GM10266 (cell line): Measurements from ENCODE around the gene MPST.

Experiments used
- DNase-seq: peaks from one replicate; pipeline ENCODE4 v3.0.0; 2012; ENCODE audit errors: extremely low spot score
- TF ChIP-seq, protein P1 (sequence below): IDR thresholded peaks from 2 replicates; pipeline ENCODE4 v1.5.1; 2012; ENCODE audit warnings: mild to moderate bottlenecking, low read depth; ENCODE audit not compliant: control insufficient read depth, insufficient read depth; ENCODE audit errors: missing control alignments

MPST gene

DNA sequence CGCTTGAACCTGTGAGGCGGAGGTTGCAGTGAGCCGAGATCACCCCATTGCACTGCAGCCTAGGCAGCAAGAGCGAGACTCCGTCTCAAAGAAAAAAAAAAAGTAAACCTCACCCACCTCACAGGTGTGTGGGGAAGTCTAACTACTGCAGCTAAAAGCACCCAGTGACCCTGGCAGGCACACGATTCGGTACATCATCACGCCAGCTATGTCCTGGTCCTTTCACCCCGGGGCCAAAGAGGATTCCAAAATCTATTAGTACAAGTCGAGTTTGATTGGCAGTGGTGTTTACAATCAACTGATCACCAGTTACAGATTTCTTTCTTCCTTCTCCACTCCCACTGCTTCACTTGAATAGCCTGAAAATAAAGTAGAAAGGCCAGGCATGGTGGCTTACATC, 6.6 kb upstream of the MPST start:
- TF ChIP-seq, protein P1, sequence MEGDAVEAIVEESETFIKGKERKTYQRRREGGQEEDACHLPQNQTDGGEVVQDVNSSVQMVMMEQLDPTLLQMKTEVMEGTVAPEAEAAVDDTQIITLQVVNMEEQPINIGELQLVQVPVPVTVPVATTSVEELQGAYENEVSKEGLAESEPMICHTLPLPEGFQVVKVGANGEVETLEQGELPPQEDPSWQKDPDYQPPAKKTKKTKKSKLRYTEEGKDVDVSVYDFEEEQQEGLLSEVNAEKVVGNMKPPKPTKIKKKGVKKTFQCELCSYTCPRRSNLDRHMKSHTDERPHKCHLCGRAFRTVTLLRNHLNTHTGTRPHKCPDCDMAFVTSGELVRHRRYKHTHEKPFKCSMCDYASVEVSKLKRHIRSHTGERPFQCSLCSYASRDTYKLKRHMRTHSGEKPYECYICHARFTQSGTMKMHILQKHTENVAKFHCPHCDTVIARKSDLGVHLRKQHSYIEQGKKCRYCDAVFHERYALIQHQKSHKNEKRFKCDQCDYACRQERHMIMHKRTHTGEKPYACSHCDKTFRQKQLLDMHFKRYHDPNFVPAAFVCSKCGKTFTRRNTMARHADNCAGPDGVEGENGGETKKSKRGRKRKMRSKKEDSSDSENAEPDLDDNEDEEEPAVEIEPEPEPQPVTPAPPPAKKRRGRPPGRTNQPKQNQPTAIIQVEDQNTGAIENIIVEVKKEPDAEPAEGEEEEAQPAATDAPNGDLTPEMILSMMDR: no peak
- no peak for DNase-seq

DNA sequence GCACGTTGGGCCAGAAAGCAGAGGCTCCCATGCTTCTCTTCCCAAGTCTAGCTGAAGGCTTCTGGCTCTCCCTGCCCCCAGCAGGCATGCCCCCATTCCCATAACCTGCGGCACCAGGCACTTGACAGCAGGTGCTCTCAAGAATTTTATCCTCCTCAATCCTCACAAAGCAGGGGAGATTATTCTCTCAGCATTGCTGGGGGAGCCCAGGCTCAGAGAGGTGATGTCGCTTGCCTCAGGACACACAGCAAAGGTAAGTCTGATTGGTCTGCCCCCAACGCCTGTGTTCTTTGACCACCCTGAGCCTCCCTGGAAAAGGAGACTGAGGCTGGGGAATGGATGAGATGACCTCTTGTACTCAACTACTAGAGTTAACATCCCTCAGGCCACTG, 5.1 kb upstream of the MPST start:
- no peak for DNase-seq
- TF ChIP-seq, protein P1: no peak

DNA sequence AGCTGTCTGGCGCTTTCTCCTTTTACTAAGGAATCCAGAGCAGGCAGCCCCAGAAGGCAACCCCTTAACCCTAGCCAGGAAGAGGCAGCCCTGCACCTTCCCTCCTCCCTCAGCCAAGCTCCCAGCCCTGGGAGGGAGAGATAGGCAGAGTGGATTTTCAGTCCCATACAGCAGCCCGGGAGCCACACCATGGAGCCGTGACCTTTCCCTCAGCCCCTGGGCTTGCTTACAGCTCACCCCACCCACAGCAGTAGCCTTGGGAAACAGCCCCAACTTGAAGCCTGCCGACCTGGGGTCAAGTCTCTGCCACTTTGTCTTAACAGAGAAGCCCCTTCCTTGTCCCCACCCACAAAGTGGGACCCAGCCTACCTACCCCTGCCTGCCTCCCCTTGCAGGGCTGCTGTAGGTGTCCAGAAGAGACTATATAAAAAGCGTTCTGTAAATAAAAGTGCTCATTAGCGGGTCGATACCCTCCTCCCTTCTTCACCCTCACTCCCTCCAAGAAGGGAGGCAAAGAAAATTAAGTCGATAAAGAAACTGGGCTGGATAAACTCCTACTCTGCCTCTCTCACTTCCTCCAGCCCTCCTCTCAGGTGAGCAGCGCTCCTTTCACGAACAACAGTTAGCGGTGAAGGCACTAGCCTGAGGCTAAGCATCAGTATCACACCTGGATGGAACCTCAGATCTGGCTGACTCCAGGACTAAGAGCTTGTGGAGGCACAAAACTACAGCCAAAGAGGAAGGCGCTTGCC, 4.5 kb upstream of the MPST start:
- TF ChIP-seq, protein P1: no peak
- no peak for DNase-seq

DNA sequence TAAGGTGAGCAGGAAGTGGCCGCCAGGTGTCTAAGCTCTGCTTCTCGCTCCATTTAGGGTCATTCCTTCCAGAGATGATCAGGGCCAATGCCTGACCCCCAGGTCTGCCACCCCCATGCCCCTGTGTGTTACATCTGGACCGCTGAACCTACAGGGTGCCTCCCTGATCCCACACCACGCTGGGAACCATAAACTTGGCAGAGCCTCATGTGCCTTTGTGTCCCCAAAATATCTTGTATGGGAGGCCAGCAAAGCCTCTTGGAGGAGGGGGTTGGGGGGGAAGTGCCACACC, 4.0 kb upstream of the MPST start:
- DNase-seq: no peak
- TF ChIP-seq, protein P1: no peak

DNA sequence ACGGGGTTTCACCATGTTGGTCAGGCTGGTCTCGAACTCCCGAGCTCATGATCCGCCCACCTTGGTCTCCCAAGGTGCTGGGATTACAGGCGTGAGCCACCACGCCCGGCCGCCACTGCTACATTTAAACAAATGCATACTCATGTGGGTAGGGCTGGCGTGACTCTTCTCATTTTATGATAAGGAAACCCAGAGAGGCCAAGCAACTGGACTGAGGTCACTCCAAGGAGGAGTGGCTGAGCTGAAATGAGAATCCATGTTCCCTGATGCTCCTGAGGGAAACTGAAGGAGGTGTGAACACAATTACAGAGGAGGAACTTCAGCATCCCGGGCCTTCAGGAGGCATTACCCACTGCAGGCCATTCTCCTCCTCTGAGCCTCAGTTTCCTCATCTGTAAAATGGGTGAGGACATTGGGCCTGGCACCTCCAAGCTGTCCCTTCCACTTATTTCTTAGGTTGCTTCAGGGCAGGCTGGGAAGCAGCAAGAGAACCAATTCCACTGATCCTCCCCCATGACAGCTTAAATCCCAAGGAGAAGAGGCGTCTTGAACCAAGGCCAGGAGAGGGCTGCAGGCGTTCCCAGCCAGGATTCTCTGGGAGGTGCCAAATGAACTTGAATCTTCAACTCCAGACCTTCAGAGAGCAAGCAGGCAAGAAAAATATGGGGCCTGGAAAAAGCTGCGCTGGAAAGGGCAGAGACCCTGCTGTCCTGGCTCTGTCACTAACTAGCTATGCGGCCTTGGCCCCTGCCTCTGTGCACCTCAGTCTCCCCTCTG, 3.2 kb upstream of the MPST start:
- TF ChIP-seq, protein P1: no peak
- DNase-seq: no peak

DNA sequence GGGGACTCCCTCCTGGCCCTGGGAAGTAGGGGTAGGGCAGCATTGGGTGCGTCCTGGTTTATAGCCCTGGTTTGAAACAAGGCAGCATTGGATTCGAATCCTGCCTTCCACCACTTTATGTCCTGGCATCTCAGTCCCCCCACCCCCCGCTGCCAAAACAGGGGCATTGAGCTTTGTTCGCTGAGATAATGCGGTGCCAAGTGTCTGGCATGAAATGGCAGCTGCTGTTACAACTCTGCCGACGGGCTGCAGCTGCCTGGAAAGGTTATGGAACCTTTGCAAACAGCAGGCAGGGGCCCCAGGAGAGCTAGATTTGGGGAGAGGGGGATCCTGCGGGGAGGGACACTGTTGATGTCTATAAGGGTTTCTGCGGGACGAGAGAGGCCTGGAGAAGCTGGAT, 2.2 kb upstream of the MPST start:
- TF ChIP-seq, protein P1: no peak
- no peak for DNase-seq
